Esophagus squamous epithelium (tissue), 5 donors: ENCODE results near the gene ZNF600. TPM values are rescaled to one million over a fixed set of nuclear protein-coding genes. Genes with fewer than 3 reads are reported as not detected.
"Not testable (repeated sequence)": the region's sequence is repeated elsewhere in the genome, so short reads cannot be mapped to it uniquely, and the experiment has no call there.

Source experiments
- DNase-seq: peaks from one replicate; lab custom pipeline; 2025; lab: John Stamatoyannopoulos, UW
- H3K27ac ChIP-seq, 4 donors: fragments of 200-600 bp; sonication (generic); one replicate each; pipeline ENCODE4 v1.5.1; 2016 to 2019; ENCODE audit warnings: mild to moderate bottlenecking in 1 of 4
- H3K27me3 ChIP-seq, 4 donors: fragments of 200-600 bp; sonication (generic); 1 replicate in 3 of 4; 2 replicates in 1 of 4; pipeline versions ENCODE4 v1.5.1 to v1.6.0; 2017 to 2021; ENCODE audit warnings: antibody characterized with exemption in 1 of 4
- H3K36me3 ChIP-seq, 3 donors: fragments of 200-600 bp; sonication (generic); one replicate each; pipeline ENCODE4 v1.5.1; 2016 to 2019
- H3K4me1 ChIP-seq, 3 donors: fragments of 200-600 bp; sonication (generic); one replicate each; pipeline ENCODE4 v1.5.1; 2017 to 2019
- H3K4me3 ChIP-seq, 4 donors: fragments of 200-600 bp; sonication (generic); 1 replicate in 3 of 4; 2 replicates in 1 of 4; pipeline ENCODE4 v1.5.1; 2016 to 2019; ENCODE audit warnings: mild to moderate bottlenecking in 2 of 4, moderate library complexity in 1 of 4
- H3K9me3 ChIP-seq, 3 donors: fragments of 200-600 bp; sonication (generic); one replicate each; pipeline ENCODE4 v1.5.1; 2016 to 2019
- POLR2A ChIP-seq, 4 donors: fragments of 450-650 bp; IDR thresholded peaks; one replicate each; pipeline ENCODE4 v1.6.1; 2017; ENCODE audit warnings: antibody characterized with exemption in 4 of 4, mild to moderate bottlenecking in 4 of 4, moderate library complexity in 3 of 4
- WGBS, 2 donors: methylation state at CpG; one replicate each; pipeline ENCODE4 v1.1.5; 2018; 5-methylcytosine and 5-hydroxymethylcytosine counted together
- intact Hi-C: fragments of 100-400 bp; cut with DNase I; formaldehyde crosslinking; loops from one replicate; pipeline ENCODE4 v1.15.0; 2022
- total RNA-seq, 4 donors: library from RNA; depleted of rRNA; stranded (reverse); fragments of >200 nt; gene quantifications; one replicate each; pipeline ENCODE4 v1.1.0, GENCODE V29; 2016
- TF ChIP-seq, protein P1 (sequence below), 6 experiments: fragments of 450-650 bp in 4 of 6; fragments of 200-600 bp in 2 of 6; sonication (generic) in 2 of 6; IDR thresholded peaks; one replicate each; pipeline ENCODE4 v1.5.1; 2016 to 2019; ENCODE audit warnings: antibody characterized with exemption in 6 of 6, mild to moderate bottlenecking in 4 of 6, moderate library complexity in 4 of 6
- donor health status: DM: yes; HTN: yes; CAD: no.

ZNF600 gene
- total RNA-seq, 4 donors from 2014 or later = 2.3 to 16.2 (median 4.6) TPM

DNA sequence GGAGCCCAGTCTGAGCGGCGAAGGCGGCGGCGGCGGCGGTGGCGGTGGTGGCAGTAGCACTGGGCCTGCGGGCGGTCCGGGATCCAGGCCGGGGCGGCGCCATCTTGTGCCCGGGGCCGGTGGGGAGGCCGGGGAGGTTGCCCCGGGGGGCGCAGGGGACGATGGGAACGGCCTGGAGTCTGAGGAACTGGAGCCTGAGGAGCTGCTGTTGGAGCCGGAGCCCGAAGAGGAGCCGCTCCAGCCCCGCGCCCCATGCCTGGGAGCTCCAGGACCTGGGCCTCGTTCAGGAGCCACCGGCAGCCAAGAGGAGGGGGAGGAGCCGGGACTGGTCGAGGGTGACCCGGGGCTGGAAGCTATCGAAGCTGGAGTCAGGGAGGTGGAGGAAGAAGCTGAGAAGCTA lies 23.2 kb upstream of the ZNF600 start:
- TF ChIP-seq, protein P1, sequence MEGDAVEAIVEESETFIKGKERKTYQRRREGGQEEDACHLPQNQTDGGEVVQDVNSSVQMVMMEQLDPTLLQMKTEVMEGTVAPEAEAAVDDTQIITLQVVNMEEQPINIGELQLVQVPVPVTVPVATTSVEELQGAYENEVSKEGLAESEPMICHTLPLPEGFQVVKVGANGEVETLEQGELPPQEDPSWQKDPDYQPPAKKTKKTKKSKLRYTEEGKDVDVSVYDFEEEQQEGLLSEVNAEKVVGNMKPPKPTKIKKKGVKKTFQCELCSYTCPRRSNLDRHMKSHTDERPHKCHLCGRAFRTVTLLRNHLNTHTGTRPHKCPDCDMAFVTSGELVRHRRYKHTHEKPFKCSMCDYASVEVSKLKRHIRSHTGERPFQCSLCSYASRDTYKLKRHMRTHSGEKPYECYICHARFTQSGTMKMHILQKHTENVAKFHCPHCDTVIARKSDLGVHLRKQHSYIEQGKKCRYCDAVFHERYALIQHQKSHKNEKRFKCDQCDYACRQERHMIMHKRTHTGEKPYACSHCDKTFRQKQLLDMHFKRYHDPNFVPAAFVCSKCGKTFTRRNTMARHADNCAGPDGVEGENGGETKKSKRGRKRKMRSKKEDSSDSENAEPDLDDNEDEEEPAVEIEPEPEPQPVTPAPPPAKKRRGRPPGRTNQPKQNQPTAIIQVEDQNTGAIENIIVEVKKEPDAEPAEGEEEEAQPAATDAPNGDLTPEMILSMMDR (IDR thresholded peaks at IDR 0.05) = no peak
- no peak for TF ChIP-seq POLR2A (IDR thresholded peaks at IDR 0.05)
- Histone ChIP-seq H3K9me3 (peaks cover 0 to 56% (median 50%) of the 10 kb centered on the region in 3 donors), H3K4me1 (no peaks in the 10 kb centered on the region), H3K4me3 (no peak overlapping the region), H3K27ac (no peak overlapping the region), H3K27me3 (no peaks in the 10 kb centered on the region), H3K36me3 (peaks cover 5 to 75% (median 24%) of the 10 kb centered on the region in 3 donors)
- intact Hi-C loops = no loop called here
- no peak for DNase-seq
- WGBS, 2 donors = 95 to 97% methylated on average over 21 to 29 of the region's 32 CpGs

DNA sequence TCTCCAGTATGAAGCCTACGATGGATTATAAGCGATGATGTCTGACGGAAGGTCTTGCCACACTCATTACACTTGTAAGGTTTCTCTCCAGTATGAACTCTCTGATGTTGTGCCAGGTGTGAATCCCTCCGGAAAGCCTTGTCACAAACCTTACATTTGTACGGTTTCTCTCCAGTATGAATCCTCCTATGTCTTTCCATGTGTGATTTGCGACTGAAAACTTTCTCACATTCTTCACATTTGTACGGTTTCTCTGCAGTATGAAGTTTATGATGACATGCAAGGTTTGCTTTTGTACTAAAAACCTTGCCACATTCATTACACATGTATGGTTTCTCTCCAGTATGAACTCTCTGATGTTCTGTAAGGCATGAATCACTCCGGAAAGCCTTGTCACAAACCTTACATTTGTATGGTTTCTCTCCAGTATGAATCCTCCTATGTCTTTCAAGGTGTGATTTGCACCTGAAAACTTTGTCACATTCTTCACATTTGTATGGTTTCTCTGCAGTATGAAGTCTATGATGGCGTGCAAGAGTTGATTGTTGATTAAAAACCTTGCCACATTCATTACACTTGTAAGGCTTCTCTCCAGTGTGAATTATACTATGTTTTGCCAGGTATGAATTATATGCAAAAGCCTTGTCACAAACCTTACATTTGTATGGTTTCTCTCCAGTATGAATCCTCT lies 13.5 kb upstream of the ZNF600 start:
- Histone ChIP-seq H3K36me3 (peaks cover 18 to 55% (median 23%) of the 10 kb centered on the region in 3 donors), H3K9me3 (peaks cover 0 to 100% (median 86%) of the 10 kb centered on the region in 3 donors)
- H3K4me1 ChIP-seq, H3K27ac ChIP-seq, H3K27me3 ChIP-seq, intact Hi-C loops, H3K4me3 ChIP-seq, DNase-seq: not testable (repeated sequence)
- WGBS, 2 donors = 92 to 95% methylated on average over 9 of the region's 9 CpGs

DNA sequence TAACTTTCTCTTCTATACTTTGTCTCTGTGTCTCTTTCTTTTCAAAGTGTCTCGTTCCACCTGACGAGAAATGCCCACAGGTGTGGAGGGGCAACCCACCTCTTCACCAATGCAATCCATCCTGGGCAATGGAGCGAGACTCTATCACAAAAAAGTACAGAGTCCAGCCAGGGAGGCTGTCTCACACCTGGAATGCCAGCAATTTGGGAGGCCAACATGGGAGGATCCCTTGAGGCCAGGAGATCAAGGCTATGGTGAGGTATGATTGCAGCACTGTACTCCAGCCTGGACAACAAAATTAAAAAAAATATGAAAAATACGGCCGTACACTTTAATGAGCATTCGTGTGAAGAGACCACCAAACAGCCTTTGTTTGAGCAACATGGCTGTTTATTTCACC lies 2.8 kb upstream of the ZNF600 start:
- Histone ChIP-seq H3K27me3 (no peaks in the 10 kb centered on the region), H3K27ac (no peak overlapping the region), H3K9me3 (peaks cover 0 to 30% (median 8%) of the 10 kb centered on the region in 3 donors), H3K4me1 (peaks cover 0 to 27% (median 4%) of the 10 kb centered on the region in 3 donors), H3K4me3 (no peak overlapping the region), H3K36me3 (no peaks in the 10 kb centered on the region)
- intact Hi-C loops = no loop called here
- TF ChIP-seq POLR2A (IDR thresholded peaks at IDR 0.05) = no peak
- TF ChIP-seq, protein P1 (IDR thresholded peaks at IDR 0.05) = no peak
- 88% methylated on average over 6 of the region's 6 CpGs for WGBS, 2 donors
- DNase-seq = no peak

DNA sequence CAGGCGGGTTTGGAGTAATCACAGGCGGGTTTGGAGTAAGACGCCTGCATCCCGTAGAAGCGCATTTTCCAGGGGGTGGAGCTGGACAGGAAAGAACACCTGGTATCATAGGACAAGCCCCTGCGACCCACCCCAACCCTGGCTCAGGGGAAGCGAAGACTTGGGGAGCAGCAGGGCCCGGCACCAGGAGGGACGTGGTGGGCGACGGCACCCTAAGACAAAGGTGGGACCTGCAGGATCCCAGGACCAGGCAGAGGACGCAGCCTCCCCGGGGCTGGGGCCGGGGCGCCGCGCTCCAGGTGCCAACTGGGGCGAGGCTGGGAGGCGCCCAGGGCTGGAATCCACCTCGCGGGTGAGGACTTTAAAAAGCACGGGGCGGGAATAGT lies 520 bp downstream of the ZNF600 start:
- WGBS, 2 donors = 1% methylated on average over 15 of the region's 23 CpGs; no CpG with 5 or more reads in 1 of the 2 donors
- Histone ChIP-seq H3K27me3 (no peaks in the 10 kb centered on the region), H3K9me3 (peaks cover 0 to 30% (median 0%) of the 10 kb centered on the region in 3 donors), H3K27ac (peak overlapping the region; percentile 78 to 91 (median 88)), H3K4me3 (peak overlapping the region; percentile 42 to 77 (median 65)), H3K4me1 (peaks cover 0 to 28% (median 4%) of the 10 kb centered on the region in 3 donors), H3K36me3 (peaks cover 0 to 23% (median 0%) of the 10 kb centered on the region in 3 donors)
- intact Hi-C loops = no loop called here
- DNase-seq = no peak
- TF ChIP-seq, protein P1 (IDR thresholded peaks at IDR 0.05) = no peak
- TF ChIP-seq POLR2A (IDR thresholded peaks at IDR 0.05) = no peak

DNA sequence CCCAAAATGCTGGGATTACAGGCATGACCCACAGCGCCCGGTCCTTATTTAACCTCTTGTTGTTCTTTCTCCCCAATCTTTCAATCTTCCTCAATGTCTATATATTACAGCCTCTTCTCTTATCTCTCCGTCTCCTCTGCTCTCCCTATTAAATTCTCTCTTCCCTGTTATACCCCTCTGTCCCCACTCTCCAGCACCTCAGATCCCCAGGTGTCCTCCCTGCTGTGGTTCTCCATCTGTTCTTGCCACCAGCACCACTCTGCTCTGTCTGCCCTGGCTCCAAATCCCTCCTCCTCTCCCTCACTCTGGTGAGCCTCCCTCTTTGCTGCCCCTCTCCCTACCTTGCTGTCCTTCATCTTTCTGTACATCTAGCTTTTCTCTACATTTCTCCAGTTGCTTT lies 1.1 kb downstream of the ZNF600 start:
- Histone ChIP-seq H3K27ac (peak overlapping the region in 1 of 4 donors; percentile 91), H3K27me3 (no peaks in the 10 kb centered on the region), H3K4me1 (peaks cover 0 to 28% (median 4%) of the 10 kb centered on the region in 3 donors), H3K36me3 (peaks cover 0 to 29% (median 0%) of the 10 kb centered on the region in 3 donors), H3K4me3 (peak overlapping the region in 3 of 4 donors; percentile 61 to 77 (median 69)), H3K9me3 (peaks cover 0 to 27% (median 0%) of the 10 kb centered on the region in 3 donors)
- DNase-seq = no peak
- TF ChIP-seq, protein P1 (IDR thresholded peaks at IDR 0.05) = no peak
- TF ChIP-seq POLR2A (IDR thresholded peaks at IDR 0.05) = no peak
- 90 to 95% methylated on average over 3 of the region's 3 CpGs for WGBS, 2 donors
- intact Hi-C loops = no loop called here

DNA sequence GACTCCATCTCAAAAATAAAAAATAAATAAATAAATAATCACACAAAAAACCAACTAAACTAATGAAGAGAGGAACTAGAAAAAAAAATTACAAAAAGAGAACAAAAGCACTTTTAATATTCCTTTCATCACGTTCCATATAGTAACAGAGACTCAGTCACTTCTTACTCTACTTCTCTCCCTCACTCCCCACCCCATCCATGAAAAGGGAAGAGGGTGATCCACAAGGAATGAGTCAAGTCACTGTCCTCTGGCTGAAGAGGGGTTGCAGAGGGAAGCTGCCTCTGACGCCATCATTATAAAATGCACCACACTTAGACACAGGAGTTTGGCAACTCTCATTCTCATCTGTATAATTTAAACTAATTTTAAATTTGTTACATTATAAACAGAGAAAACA lies 3.7 kb downstream of the ZNF600 start:
- DNase-seq, intact Hi-C loops, H3K27ac ChIP-seq, H3K4me3 ChIP-seq, H3K27me3 ChIP-seq: not testable (repeated sequence)
- H3K9me3 ChIP-seq = peaks cover 0 to 30% (median 0%) of the 10 kb centered on the region in 3 donors
- H3K4me1 ChIP-seq = peaks cover 0 to 28% (median 4%) of the 10 kb centered on the region in 3 donors
- WGBS, 2 donors = 70 to 80% methylated on average over 2 of the region's 2 CpGs
- peaks cover 0 to 55% (median 0%) of the 10 kb centered on the region in 3 donors for H3K36me3 ChIP-seq
